ENCODE data around the gene PELI2.

PELI2 gene

DNA sequence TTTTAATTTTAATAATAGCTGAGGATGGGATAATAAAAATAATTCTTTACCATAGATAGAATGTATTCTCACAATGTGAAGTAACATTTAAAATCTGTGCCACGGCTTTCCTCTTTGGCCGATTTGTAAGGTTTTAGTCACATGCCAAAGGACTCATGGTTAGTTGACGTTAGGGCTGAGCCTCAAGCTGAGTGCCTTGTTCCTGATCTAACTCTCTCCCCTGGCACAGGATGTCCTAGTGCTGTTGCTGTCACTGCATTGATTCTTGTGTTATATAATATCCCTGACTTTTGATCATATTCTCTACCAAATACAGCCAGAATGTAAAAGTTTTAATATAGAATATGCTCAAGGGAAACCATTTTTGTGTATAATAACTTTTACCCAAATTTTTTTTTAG is 144.3 kb downstream of the PELI2 start:
- TF ChIP-seq, protein P1, sequence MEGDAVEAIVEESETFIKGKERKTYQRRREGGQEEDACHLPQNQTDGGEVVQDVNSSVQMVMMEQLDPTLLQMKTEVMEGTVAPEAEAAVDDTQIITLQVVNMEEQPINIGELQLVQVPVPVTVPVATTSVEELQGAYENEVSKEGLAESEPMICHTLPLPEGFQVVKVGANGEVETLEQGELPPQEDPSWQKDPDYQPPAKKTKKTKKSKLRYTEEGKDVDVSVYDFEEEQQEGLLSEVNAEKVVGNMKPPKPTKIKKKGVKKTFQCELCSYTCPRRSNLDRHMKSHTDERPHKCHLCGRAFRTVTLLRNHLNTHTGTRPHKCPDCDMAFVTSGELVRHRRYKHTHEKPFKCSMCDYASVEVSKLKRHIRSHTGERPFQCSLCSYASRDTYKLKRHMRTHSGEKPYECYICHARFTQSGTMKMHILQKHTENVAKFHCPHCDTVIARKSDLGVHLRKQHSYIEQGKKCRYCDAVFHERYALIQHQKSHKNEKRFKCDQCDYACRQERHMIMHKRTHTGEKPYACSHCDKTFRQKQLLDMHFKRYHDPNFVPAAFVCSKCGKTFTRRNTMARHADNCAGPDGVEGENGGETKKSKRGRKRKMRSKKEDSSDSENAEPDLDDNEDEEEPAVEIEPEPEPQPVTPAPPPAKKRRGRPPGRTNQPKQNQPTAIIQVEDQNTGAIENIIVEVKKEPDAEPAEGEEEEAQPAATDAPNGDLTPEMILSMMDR (IDR thresholded peaks at IDR 0.05): no peak
- H3K27ac ChIP-seq: no peak overlapping the region
- no peak overlapping the region for H3K4me2 ChIP-seq (ENCODE audit: low read length)
- H3K4me3 ChIP-seq (ENCODE audit: low read depth, low read length): no peak overlapping the region
- no peak overlapping the region for H2AFZ ChIP-seq
- no peaks in the 10 kb centered on the region for H3K9me3 ChIP-seq (ENCODE audit: control insufficient read depth, low read length)
- H3K36me3 ChIP-seq (ENCODE audit: control insufficient read depth, insufficient read depth, low read length): no peaks in the 10 kb centered on the region
- no peaks in the 10 kb centered on the region for H3K27me3 ChIP-seq (ENCODE audit: control insufficient read depth, insufficient read depth, low read length)
- no peaks in the 10 kb centered on the region for H3K79me2 ChIP-seq
- H3K4me1 ChIP-seq: no peaks in the 10 kb centered on the region
- H3K9ac ChIP-seq: no peak overlapping the region

DNA sequence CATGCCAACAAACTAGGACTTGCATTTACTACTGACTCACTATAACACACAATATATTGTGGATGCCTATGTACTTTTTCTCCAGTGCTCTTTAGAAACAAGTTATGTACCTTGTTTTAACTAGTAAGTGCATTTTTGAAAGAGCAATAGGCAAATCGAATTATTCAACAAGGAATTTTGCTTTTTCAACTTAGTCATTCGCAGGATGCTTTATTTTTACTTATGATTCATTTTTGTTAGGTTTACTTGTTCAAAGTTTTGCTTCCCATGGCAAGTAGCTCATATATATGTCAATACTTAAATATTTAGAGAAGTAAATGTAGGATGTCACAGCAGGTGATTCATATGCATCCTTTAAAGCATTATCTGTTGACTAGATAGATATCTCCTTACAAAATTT is 149.8 kb downstream of the PELI2 start:
- no peak overlapping the region for H3K4me2 ChIP-seq (ENCODE audit: low read length)
- H3K4me3 ChIP-seq (ENCODE audit: low read depth, low read length): no peak overlapping the region
- TF ChIP-seq, protein P1 (IDR thresholded peaks at IDR 0.05): no peak
- H3K9ac ChIP-seq: no peak overlapping the region
- no peaks in the 10 kb centered on the region for H3K27me3 ChIP-seq (ENCODE audit: control insufficient read depth, insufficient read depth, low read length)
- H3K9me3 ChIP-seq (ENCODE audit: control insufficient read depth, low read length): no peaks in the 10 kb centered on the region
- no peaks in the 10 kb centered on the region for H3K4me1 ChIP-seq
- H2AFZ ChIP-seq: no peak overlapping the region
- no peak overlapping the region for H3K27ac ChIP-seq
- no peaks in the 10 kb centered on the region for H3K79me2 ChIP-seq
- H3K36me3 ChIP-seq (ENCODE audit: control insufficient read depth, insufficient read depth, low read length): no peaks in the 10 kb centered on the region

DNA sequence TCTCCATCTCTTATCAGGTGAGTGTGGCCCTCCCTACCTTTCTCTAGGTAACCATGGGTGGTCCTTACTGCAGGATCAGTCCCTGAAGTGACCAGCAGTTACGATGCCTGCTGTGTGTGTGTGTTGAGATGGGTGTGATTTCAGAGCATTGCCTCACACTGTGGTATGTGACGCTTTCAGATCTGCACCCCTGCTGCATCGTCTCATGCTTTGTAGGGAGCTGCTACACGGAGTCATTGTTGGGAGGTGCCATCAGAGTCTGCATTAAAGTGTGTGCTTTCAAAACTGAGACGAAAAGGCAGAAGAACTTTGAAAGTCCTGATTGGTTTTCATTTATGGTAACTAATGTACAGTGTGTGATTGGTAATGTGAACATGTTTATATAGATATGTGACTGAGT is 150.5 kb downstream of the PELI2 start:
- H3K36me3 ChIP-seq (ENCODE audit: control insufficient read depth, insufficient read depth, low read length): no peaks in the 10 kb centered on the region
- H2AFZ ChIP-seq: no peak overlapping the region
- TF ChIP-seq, protein P1 (IDR thresholded peaks at IDR 0.05): no peak
- no peaks in the 10 kb centered on the region for H3K79me2 ChIP-seq
- no peaks in the 10 kb centered on the region for H3K4me1 ChIP-seq
- H3K27ac ChIP-seq: no peak overlapping the region
- no peak overlapping the region for H3K4me3 ChIP-seq (ENCODE audit: low read depth, low read length)
- H3K27me3 ChIP-seq (ENCODE audit: control insufficient read depth, insufficient read depth, low read length): no peaks in the 10 kb centered on the region
- no peak overlapping the region for H3K9ac ChIP-seq
- no peaks in the 10 kb centered on the region for H3K9me3 ChIP-seq (ENCODE audit: control insufficient read depth, low read length)
- H3K4me2 ChIP-seq (ENCODE audit: low read length): no peak overlapping the region

DNA sequence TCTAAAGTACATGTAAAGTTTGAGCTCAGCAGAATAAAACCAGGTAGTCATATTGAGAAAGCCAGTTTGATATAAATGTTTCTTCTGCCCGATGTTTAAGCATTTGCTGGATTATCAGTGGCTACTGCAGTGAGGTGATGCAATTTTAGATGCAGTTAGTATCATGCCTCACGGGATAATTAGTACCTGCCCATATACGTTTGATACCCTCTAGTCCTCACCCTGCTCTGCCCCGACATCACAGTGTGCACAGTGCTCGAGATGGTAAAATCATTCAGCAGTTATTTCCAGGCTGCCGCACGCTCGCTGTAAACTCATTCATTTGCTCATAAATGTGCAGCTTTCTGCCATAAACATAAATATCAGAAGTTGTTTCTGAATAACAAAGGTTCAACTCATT is 152.7 kb downstream of the PELI2 start:
- no peak overlapping the region for H3K4me2 ChIP-seq (ENCODE audit: low read length)
- no peaks in the 10 kb centered on the region for H3K79me2 ChIP-seq
- no peak overlapping the region for H3K4me3 ChIP-seq (ENCODE audit: low read depth, low read length)
- TF ChIP-seq, protein P1 (IDR thresholded peaks at IDR 0.05): no peak
- H3K27me3 ChIP-seq (ENCODE audit: control insufficient read depth, insufficient read depth, low read length): no peaks in the 10 kb centered on the region
- H3K9me3 ChIP-seq (ENCODE audit: control insufficient read depth, low read length): no peaks in the 10 kb centered on the region
- H3K27ac ChIP-seq: no peak overlapping the region
- no peak overlapping the region for H2AFZ ChIP-seq
- H3K36me3 ChIP-seq (ENCODE audit: control insufficient read depth, insufficient read depth, low read length): no peaks in the 10 kb centered on the region
- no peak overlapping the region for H3K9ac ChIP-seq
- H3K4me1 ChIP-seq: no peaks in the 10 kb centered on the region

DNA sequence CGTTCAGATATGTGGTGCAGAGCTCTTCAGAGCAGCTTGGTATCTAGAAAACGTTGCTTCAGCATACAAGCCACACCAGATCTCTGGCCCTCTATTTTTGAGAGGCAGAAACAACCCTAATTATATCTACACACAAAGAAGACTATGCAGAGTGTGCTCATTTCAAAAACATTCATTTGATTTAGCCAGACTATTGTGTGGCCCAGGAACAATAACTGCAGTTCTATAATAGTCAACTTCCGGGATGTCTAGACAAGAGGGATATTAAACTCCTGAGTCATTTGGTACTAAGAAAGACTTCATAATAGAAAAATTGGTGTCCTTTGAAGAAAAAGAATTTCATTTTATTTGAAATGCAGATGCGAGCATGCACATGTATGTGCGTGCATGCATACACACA is 153.8 kb downstream of the PELI2 start:
- no peaks in the 10 kb centered on the region for H3K27me3 ChIP-seq (ENCODE audit: control insufficient read depth, insufficient read depth, low read length)
- H2AFZ ChIP-seq: no peak overlapping the region
- H3K36me3 ChIP-seq (ENCODE audit: control insufficient read depth, insufficient read depth, low read length): no peaks in the 10 kb centered on the region
- no peaks in the 10 kb centered on the region for H3K4me1 ChIP-seq
- H3K4me2 ChIP-seq (ENCODE audit: low read length): no peak overlapping the region
- no peak overlapping the region for H3K9ac ChIP-seq
- H3K9me3 ChIP-seq (ENCODE audit: control insufficient read depth, low read length): no peaks in the 10 kb centered on the region
- no peaks in the 10 kb centered on the region for H3K79me2 ChIP-seq
- no peak overlapping the region for H3K27ac ChIP-seq
- no peak overlapping the region for H3K4me3 ChIP-seq (ENCODE audit: low read depth, low read length)
- TF ChIP-seq, protein P1 (IDR thresholded peaks at IDR 0.05): no peak
